Measurements from ENCODE around the gene TAF13. TPM values are rescaled to one million over a fixed set of nuclear protein-coding genes. Genes with fewer than 3 reads are reported as not detected.

The TAF13 gene
- total and polyA plus RNA-seq, 9 of the 15 experiments (the other 6 are each of a cell fraction or from before 2014, with no cell fraction given) = 14.9 to 77.2 (median 38.7) TPM

GRCh38 chr1:109060707-109061106, 15.1 kb downstream of the TAF13 start (continued):
- TF ChIP-seq ETS2 (tag; IDR thresholded peaks at IDR 0.05; ENCODE audit: borderline replicate concordance, poor library complexity, severe bottlenecking) (no peak), NCOA4 (IDR thresholded peaks at IDR 0.05; ENCODE audit: partially characterized antibody) (no peak), ZNF174 (CRISPR knock-in tag; IDR thresholded peaks at IDR 0.05) (no peak), RBM17 (IDR thresholded peaks at IDR 0.05; ENCODE audit: borderline replicate concordance, low read depth, low read length) (no peak), ZNF274 (IDR thresholded peaks at IDR 0.05; ENCODE audit: borderline replicate concordance, low read depth, low read length) (no peak)
- TF ChIP-seq, protein P1, sequence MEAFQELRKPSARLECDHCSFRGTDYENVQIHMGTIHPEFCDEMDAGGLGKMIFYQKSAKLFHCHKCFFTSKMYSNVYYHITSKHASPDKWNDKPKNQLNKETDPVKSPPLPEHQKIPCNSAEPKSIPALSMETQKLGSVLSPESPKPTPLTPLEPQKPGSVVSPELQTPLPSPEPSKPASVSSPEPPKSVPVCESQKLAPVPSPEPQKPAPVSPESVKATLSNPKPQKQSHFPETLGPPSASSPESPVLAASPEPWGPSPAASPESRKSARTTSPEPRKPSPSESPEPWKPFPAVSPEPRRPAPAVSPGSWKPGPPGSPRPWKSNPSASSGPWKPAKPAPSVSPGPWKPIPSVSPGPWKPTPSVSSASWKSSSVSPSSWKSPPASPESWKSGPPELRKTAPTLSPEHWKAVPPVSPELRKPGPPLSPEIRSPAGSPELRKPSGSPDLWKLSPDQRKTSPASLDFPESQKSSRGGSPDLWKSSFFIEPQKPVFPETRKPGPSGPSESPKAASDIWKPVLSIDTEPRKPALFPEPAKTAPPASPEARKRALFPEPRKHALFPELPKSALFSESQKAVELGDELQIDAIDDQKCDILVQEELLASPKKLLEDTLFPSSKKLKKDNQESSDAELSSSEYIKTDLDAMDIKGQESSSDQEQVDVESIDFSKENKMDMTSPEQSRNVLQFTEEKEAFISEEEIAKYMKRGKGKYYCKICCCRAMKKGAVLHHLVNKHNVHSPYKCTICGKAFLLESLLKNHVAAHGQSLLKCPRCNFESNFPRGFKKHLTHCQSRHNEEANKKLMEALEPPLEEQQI (IDR thresholded peaks at IDR 0.05) = no peak
- TF ChIP-seq, protein P2, sequence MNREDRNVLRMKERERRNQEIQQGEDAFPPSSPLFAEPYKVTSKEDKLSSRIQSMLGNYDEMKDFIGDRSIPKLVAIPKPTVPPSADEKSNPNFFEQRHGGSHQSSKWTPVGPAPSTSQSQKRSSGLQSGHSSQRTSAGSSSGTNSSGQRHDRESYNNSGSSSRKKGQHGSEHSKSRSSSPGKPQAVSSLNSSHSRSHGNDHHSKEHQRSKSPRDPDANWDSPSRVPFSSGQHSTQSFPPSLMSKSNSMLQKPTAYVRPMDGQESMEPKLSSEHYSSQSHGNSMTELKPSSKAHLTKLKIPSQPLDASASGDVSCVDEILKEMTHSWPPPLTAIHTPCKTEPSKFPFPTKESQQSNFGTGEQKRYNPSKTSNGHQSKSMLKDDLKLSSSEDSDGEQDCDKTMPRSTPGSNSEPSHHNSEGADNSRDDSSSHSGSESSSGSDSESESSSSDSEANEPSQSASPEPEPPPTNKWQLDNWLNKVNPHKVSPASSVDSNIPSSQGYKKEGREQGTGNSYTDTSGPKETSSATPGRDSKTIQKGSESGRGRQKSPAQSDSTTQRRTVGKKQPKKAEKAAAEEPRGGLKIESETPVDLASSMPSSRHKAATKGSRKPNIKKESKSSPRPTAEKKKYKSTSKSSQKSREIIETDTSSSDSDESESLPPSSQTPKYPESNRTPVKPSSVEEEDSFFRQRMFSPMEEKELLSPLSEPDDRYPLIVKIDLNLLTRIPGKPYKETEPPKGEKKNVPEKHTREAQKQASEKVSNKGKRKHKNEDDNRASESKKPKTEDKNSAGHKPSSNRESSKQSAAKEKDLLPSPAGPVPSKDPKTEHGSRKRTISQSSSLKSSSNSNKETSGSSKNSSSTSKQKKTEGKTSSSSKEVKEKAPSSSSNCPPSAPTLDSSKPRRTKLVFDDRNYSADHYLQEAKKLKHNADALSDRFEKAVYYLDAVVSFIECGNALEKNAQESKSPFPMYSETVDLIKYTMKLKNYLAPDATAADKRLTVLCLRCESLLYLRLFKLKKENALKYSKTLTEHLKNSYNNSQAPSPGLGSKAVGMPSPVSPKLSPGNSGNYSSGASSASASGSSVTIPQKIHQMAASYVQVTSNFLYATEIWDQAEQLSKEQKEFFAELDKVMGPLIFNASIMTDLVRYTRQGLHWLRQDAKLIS (CRISPR knock-in tag; IDR thresholded peaks at IDR 0.05) = no peak
